A549 (cell line): ENCODE data around the gene MICOS13.

Experiments used
- EP300 ChIP-seq, 2 experiments: fragments of >200 bp; sonication (Bioruptor Twin); formaldehyde crosslinking; IDR thresholded peaks; 2 replicates in 1 of 2; 3 replicates in 1 of 2; pipeline ENCODE4 v1.6.1; 2016 to 2017
- ESRRA ChIP-seq: fragments of 150-350 bp; IDR thresholded peaks from 2 replicates; pipeline ENCODE4 v1.6.1; 2014; ENCODE audit warnings: mild to moderate bottlenecking, low read length, borderline replicate concordance
- HDAC2 ChIP-seq: fragments of 200-600 bp; sonication (generic); IDR thresholded peaks from 2 replicates; pipeline ENCODE4 v1.6.1; 2016
- MAZ ChIP-seq: fragments of 150-350 bp; IDR thresholded peaks from 2 replicates; pipeline ENCODE4 v1.6.1; 2014; ENCODE audit warnings: antibody characterized with exemption, low read depth, low read length, borderline replicate concordance
- POLR2A ChIP-seq: IDR thresholded peaks from 2 replicates; pipeline ENCODE4 v1.6.1; 2012; ENCODE audit warnings: mild to moderate bottlenecking, low read length
- RAD21 ChIP-seq, 2 experiments: fragments of >200 bp in 1 of 2; sonication (Bioruptor Twin) in 1 of 2; formaldehyde crosslinking in 1 of 2; IDR thresholded peaks in 1 of 2; conservative IDR thresholded peaks in 1 of 2; 2 replicates in 1 of 2; 3 replicates in 1 of 2; pipeline ENCODE4 v1.6.1; 2012 to 2018; ENCODE audit warnings: inconsistent platforms in 1 of 2
- TP53 ChIP-seq: fragments of 250-450 bp; sonication (Bioruptor Pico); IDR thresholded peaks from 2 replicates; pipeline ENCODE4 v1.5.0; 2021; ENCODE audit warnings: mild to moderate bottlenecking, moderate library complexity
- ZFP36 ChIP-seq: fragments of 450-650 bp; IDR thresholded peaks from 2 replicates; pipeline ENCODE4 v1.6.1; 2014; ENCODE audit warnings: borderline replicate concordance; ENCODE audit not compliant: partially characterized antibody
- TF ChIP-seq, protein P1 (sequence below): fragments of >200 bp; sonication (Bioruptor Twin); formaldehyde crosslinking; IDR thresholded peaks from 3 replicates; pipeline ENCODE4 v1.5.1; 2016
- TF ChIP-seq, protein P2 (sequence below): fragments of 200-600 bp; sonication (generic); IDR thresholded peaks from 2 replicates; pipeline ENCODE4 v1.6.1; 2016; ENCODE audit warnings: antibody characterized with exemption, mild to moderate bottlenecking, moderate library complexity

DNA sequence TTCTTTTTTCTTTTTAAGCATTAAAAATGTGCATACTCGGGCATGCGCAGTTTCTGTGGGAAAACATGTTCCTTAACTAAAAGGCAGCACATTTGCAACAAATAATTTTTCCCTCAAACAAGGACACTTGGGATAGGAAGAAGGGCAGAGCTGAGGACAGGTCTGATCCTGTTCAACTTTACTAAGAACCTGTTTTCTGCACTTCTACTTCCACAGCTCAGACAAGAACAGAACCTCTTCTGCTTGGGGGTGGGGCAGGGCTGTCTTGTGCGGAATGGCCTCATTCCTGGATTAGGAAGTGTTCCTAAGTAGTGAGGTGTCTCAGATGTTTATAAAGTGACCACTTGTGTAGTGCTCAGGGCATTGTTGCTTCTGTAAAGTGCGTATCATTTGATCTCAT is 39.1 kb downstream of the MICOS13 start:
- TF ChIP-seq, protein P1, sequence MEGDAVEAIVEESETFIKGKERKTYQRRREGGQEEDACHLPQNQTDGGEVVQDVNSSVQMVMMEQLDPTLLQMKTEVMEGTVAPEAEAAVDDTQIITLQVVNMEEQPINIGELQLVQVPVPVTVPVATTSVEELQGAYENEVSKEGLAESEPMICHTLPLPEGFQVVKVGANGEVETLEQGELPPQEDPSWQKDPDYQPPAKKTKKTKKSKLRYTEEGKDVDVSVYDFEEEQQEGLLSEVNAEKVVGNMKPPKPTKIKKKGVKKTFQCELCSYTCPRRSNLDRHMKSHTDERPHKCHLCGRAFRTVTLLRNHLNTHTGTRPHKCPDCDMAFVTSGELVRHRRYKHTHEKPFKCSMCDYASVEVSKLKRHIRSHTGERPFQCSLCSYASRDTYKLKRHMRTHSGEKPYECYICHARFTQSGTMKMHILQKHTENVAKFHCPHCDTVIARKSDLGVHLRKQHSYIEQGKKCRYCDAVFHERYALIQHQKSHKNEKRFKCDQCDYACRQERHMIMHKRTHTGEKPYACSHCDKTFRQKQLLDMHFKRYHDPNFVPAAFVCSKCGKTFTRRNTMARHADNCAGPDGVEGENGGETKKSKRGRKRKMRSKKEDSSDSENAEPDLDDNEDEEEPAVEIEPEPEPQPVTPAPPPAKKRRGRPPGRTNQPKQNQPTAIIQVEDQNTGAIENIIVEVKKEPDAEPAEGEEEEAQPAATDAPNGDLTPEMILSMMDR = no peak
- TF ChIP-seq, protein P2, sequence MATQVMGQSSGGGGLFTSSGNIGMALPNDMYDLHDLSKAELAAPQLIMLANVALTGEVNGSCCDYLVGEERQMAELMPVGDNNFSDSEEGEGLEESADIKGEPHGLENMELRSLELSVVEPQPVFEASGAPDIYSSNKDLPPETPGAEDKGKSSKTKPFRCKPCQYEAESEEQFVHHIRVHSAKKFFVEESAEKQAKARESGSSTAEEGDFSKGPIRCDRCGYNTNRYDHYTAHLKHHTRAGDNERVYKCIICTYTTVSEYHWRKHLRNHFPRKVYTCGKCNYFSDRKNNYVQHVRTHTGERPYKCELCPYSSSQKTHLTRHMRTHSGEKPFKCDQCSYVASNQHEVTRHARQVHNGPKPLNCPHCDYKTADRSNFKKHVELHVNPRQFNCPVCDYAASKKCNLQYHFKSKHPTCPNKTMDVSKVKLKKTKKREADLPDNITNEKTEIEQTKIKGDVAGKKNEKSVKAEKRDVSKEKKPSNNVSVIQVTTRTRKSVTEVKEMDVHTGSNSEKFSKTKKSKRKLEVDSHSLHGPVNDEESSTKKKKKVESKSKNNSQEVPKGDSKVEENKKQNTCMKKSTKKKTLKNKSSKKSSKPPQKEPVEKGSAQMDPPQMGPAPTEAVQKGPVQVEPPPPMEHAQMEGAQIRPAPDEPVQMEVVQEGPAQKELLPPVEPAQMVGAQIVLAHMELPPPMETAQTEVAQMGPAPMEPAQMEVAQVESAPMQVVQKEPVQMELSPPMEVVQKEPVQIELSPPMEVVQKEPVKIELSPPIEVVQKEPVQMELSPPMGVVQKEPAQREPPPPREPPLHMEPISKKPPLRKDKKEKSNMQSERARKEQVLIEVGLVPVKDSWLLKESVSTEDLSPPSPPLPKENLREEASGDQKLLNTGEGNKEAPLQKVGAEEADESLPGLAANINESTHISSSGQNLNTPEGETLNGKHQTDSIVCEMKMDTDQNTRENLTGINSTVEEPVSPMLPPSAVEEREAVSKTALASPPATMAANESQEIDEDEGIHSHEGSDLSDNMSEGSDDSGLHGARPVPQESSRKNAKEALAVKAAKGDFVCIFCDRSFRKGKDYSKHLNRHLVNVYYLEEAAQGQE = no peak
- TF ChIP-seq ZFP36 = no peak
- TF ChIP-seq RAD21 (conservative IDR thresholded peaks at IDR 0.05 in 1 of 2, IDR thresholded peaks at IDR 0.05 in 1 of 2) = no peak
- no peak for TF ChIP-seq EP300 (IDR thresholded peaks at IDR 0.05)
- TF ChIP-seq TP53 (CRISPR knock-in tag) = no peak
- no peak for TF ChIP-seq ESRRA
- TF ChIP-seq HDAC2 = no peak
- no peak for TF ChIP-seq MAZ
- no peak for TF ChIP-seq POLR2A
